ENCODE measurements around the gene CREB3L1. TPM values are rescaled to one million over a fixed set of nuclear protein-coding genes. Genes with fewer than 3 reads are reported as not detected.

CREB3L1 gene
- total RNA-seq, 1 donor from 2014 or later: under 0.01 TPM

DNA sequence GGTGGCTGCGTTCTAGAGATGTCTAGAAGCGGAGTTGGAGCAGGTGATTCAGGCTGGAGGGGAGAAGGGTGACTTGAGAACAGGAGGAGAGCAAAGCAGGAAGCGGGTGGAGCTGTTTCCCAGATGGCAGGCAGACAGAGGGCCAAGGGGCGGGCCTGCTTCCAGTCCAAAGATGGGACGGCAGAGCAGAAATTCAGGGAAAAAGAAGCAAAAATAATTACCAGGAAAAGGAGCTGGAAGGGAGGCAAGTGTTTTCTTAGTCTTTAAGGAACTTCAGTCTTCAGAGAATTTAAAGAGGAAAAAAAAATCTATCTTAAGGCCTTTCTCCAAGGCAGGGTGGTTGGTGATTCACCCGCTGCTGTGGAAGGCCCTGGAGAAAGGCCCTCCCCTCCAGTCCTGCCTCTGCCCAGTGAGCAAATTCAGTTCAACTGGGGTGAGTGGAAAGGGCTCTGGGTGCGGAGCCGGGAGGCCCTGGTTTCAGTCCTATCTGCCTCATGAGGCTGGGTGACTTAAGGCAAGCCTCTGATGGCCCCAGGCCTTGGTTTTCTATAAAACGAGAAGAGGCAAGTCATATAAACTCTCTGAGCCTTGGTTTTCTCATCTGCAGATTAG, 4.5 kb upstream of the CREB3L1 start:
- DNase-seq (ENCODE audit: low read depth in 2 of 2): peak in 1 of 2 donors; percentile 17

DNA sequence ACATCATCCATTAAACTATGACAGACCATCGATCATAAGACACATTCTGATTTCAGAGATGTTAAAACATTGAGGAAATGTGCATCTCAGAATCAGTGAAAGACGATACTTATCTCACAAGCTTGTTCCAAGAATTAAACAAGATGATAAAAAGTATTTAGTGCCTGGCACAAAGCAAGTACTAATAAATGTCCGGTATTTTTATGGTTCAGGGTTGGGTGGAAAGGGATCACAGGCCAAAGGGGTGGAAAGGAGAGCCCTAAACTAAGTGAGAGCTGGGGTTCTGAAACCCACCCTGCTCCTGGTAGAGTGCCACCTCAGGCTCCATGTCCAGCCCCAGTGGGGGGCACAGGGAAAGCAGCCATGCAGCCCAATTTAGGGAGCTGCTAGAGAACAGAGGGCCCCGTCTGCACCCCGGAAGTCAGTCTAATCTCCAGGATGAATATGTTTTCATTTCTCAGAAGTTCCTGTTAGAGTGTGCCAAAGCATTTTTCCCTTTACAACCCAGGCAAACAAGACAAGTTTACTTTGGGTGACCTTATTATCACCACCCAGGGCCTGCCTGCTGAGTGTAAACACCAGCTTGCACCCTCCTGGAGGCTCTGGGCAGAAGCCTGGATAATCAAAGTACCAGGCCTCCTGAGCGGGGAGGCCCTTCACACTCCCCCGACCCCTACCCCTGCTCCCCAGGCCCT, 3.8 kb upstream of the CREB3L1 start:
- no peak for DNase-seq (ENCODE audit: low read depth in 2 of 2)

DNA sequence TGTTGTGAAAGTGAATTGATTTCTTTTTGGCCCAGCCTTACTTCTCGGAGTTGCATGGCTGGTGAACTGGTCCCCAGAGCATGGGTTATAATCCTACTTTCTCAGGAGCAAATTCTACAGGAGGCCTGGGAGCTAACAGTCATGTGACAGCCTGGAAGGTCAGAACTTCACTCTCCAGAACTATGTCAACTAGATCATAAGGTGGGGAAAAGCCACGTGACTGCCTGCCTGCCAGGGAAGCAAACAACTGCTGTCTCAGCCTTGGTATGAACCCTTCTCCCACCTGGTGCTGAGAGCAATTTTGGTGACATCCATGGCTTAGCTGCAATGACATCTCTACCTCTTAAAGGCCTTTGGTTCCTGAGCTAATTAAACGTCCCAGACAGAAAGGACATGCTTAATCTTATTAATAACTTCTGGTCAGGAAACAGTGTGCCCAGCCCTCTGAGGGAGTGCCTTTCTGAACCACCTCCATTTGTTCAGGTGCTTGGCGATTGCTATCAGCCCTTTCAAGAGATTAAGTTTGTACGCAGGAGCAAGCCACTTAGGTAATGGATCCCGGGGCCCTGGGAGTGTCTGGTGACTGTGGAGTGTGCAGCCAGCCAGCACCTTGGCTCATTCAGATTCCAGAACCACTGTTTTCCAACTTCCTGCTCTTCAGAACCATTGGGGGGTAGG, 1.4 kb upstream of the CREB3L1 start:
- no peak for DNase-seq (ENCODE audit: low read depth in 2 of 2)

DNA sequence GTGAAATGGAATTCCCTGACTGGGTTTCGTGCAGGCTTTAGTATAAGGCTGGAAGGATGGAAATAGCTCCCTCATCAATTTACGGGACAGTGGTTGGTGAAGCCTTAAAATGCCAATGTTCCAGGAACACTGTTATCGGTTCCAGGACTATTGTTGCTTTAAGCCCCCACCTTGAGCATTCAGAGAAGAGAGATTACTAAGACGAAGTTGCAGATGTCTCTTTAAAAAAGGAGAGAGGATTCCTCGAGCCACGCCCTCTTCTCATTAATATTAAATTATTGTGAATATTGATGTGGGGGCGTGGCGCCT, 195 bp upstream of the CREB3L1 start:
- DNase-seq (ENCODE audit: low read depth in 2 of 2): no peak

DNA sequence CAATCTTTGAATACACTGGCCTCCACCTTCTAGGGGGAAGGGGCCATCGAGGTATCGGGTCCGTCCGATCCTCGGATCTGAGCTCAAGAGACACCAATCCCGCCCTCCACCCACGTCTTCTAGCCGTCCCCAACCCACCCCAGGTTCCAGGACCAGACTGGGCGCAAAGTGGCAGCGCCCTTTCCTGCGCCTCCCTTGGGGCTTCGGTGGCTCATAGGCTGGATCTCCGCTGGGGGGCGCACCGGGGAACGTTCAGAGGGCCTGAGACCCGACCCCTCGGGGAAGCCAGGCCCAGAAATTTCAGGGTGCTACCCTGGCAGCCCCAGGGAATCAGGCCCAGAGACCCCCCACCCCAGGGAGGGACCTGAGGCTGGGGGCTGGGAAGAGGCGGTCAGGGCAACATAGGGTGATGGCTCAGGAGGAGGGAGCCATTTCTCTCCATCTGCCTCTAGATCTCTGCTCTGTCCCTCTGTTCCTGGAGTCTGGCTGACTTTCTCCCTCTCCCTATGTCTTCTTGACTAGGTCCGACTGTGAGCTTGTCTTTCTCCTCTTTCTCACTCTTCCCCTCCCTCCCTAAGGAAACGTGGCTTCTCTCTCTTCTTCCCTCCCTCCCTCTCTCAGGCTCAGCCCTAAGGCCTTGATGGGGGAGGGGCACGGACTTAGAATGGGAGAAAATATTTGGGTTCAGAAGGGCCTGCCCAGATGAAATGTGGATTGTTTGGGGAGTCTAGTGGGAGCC, 1.1 kb downstream of the CREB3L1 start:
- no peak for DNase-seq (ENCODE audit: low read depth in 2 of 2)

DNA sequence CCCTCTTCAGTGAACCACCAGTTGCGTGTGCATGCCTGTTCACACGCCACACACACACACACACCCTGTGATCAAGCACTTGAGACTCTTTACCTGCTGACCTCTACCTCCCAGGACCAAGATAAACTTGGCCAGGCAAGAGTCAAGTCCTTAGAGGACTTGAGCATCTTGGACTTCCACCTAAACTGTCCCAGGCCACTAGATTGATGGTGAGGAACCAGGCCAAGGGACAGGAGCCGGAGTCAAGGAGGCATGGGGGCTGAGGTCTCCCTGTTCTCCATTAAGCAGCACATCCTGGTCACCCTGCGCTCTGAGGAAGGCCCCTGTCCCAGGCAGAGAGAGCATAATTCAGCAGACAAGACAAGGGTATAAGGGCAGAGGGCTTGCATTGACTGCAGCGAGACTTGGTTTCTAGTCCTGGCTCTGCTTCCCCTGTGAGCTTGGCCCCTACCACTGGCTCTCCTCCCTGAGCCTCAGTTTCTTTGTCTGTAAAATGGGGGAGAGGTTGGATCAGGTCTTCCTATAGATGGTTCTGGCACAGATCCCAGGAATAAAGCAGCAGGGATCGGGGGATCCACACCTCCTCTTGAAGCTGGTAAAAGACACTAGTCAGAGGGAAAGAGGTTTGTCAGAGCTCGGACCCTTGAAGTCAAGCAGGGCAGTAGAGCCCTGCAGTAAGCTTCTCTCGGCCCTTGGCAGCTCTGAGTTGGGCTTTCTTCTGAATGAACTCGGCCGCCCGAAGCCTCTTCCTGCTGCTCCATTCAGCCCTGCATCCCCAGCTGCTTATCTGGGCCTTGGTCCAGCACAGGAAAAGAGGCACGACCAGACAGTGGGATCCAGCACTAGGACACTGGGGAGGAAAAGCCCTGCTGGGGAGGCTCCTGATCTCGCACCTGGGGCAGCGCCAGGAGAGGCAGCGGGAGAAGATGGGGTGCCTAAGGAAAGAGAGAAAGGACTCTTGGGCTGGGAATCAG, 2.0 kb downstream of the CREB3L1 start:
- DNase-seq (ENCODE audit: low read depth in 2 of 2): peak; percentile 23 to 79

DNA sequence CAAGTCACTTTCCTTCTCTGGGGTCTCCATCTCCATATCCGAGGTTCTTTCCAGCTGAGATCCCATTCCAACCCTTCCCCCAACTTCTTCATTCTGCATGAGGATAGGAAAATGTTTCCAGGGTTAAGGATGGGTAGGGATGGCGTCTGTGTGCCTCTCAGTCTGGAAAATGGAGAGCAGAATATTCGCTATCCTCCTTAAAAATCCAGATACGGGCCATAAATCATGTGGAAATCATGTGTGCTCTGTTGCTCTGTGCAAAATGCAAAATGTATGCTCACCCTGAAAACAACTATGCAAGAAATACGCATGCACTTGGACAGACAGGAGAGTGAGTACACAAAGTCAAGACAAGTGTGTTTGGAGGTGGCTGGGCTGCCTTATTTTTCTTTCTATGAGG, 3.2 kb downstream of the CREB3L1 start:
- no peak for DNase-seq (ENCODE audit: low read depth in 2 of 2)

DNA sequence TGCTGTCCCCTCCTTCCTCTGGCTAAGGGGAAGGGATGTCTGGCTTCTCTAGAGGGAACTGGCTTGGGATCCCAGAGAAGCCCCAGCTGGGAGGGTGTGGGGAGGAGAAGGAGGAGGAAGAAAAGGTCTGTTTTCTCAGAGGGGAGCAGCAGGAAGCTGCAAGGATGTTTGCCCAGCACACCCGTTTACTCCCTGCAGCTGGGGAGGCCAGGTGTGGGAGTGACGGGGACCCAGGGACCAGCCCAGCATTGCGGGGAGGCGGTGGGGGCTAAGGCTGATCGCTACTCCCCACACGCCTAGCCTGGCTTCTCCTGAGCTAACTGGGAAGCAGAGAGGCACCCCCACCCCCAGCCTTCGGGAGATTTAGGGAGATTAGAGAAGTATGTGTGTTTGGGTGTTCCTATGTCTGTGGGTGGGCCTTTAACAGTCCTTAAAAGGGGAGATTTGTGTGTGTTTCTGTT, 3.9 kb downstream of the CREB3L1 start:
- DNase-seq (ENCODE audit: low read depth in 2 of 2): no peak

DNA sequence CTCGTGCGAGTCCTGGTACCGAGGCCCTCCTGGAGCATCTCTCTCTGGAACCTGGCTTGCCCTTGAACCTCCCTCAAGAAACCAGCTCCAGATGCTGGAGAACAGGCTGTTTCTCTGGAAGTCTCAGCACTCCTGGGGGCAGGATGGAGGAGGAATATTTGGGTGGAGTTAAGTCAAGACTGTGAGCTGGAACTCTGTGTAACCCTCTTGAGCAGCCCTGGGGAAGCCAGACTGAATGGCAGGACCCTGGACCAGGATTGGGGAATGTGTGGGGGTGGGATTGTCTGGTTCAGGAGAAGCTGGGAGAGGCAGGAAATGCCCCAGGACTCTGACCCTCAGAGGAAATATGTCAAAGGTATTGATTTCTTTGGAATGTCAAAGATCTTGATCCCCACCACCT, 7.7 kb downstream of the CREB3L1 start:
- DNase-seq (ENCODE audit: low read depth in 2 of 2): no peak

DNA sequence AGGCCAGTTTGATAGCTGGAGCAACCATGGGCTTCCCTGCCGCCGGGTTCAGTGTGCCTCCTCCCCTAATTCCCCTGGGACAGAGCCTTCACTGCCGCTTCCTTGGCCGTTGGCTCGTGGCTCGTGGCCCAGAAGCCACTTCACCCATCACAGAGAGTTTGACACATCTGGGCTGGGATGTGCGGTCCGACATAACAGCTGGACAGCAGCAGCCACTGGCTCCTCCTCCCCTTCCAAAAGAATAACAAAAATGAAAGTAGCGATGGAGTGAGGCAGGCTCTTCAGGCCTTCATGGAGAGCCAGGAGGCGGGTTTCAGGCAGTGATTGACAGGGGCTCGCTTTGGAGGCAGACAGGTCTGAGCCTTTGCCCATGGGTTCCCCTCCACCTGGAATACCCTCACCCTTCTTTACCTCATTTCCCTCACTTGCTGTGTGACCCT, 8.2 kb downstream of the CREB3L1 start:
- DNase-seq (ENCODE audit: low read depth in 2 of 2): no peak

DNA sequence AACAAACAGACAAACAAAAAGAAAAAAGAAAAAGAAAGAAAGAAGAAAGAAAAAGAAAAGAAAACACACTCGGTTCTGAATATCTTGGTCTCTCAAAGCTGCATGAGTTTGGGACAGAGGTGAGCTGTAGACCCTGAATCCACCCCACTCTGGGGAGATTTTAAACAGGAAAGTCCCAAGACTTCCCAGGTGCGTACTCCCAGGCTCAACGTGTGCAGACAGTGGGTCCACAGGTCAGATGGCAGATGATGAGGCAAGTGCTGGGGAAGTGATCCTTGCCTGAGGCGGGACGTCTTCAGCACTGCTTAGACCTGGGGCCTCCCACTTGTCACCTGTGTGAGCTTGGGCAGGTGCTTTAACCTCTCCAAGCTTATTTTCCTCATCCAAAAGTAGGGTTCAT, 9.3 kb downstream of the CREB3L1 start:
- DNase-seq (ENCODE audit: low read depth in 2 of 2): no peak

DNA sequence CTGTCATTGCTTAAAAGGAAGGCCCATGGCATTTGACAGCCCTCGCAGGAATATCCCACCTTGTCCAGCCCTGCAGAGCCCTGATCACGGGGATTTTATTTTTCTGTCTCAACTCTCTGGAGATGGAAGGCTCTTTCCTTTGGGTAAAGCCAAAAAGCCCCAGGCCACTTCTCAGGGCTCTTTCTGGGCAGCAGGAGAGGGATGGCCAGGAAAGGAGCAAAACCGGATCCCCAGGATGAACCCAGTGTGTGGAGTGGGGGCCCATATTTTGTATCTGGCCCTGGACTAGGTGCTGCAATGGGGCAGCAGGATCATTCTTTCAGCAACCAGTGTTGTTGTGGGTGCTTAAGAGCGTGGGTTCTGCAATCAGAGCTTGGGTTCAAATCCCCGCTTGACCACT, 11.0 kb downstream of the CREB3L1 start:
- DNase-seq (ENCODE audit: low read depth in 2 of 2): no peak

DNA sequence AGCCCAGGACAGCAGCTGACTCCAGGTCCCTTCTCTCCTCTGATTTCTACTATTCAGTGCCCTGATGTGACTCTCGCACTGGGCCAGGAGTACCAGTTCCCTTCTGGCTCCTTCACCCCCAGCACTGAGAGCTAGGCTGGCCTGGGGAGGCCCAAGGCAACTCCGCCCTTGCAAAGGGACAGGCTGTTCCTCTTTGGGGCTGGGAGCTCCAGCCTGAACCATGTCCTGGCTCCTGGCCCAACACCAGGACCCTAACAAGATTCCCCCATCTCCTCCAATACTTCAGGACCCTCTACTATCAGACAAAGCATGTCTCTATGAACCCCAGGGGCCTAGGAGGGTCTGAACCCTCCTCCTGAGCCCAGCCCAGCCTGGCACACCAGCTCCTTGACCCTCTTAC, 12.5 kb downstream of the CREB3L1 start:
- DNase-seq (ENCODE audit: low read depth in 2 of 2): no peak

DNA sequence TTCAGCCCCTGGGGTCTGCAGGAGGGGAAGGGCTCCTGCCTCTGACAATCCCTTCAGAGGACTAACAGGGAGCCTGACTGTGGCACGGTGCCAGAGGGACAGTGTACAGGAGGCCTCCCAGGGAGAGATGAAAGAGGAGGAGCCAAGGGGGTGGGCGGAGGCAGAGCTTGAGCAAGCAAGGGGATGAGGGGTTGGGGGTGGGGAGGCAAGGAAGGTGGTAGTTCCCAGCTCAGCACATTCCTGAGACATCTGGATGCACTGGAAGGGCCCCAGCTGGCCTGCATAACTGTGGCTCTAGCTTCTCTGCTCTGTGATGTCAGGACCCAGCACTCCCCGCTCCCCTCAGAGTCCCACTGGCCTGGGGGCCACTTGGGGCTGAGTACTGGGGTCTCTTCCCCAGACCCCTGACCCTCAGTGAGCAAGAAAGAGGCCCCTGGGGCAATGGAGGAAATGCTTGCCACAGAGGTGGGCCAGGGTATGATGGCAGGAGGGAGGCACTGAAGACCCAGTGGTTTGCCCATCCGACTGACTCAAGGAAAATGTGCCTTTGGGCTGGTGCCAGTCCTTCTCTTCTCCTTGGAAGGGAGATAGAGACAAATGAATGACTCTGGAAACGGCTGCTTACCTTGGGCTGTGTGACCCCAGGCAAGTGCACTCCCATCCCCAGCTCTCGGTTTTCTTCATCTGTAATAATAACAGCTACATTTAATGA, 13.3 kb downstream of the CREB3L1 start:
- DNase-seq (ENCODE audit: low read depth in 2 of 2): no peak

DNA sequence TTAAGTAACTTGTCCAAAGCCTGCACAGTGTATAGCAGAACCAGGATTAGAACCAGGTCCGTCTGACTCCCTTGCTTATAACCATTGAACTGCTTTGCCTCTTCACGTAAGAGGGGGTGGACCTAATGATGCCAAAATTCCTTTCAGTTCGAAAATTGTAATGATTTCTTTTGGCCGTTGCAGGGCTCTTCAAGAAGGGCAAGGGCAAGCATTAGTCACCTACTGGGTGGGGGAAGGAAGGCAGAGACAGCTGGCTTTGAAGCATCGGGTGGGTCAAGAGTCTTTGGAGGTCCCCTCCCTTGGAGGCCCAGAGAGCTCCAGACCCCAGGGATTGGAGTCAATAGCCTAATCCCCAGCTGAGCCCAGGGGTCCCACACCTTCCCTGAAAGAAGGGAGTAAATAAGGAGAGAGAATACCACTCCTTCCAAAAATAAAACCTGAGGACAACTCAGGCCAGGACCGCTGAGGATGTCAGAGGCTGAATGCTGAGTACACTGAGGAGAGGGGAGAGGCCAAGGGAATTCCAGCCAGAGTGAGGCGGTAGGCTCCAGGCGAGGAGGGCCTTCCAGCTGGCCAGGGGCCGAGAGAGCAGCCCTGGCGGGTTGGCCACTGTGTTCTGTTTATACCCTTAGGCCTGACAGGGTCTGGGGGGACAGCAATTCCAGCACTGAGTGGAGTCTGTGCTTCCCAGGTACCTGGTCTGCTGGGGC, 14.1 kb downstream of the CREB3L1 start:
- DNase-seq (ENCODE audit: low read depth in 2 of 2): no peak

DNA sequence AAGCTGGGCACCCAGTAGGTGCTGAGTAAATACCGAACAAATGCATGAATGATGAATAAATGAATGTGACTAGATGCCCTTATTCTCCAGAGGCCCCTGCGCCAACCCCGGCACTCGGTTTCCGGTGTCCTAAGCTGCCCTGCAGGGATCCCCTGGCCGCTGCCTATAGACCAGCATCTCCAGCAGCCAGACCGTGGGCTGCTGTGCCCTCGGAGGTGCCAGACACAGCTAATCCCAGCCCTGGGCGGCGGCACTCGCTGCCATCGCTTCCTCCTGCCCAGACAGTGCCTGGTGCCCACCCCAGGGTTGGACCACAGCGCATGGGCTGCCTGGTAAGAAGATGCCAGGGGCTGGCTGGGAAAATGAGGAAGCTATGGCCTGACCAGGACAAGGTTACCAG, 15.6 kb downstream of the CREB3L1 start:
- DNase-seq (ENCODE audit: low read depth in 2 of 2): no peak

DNA sequence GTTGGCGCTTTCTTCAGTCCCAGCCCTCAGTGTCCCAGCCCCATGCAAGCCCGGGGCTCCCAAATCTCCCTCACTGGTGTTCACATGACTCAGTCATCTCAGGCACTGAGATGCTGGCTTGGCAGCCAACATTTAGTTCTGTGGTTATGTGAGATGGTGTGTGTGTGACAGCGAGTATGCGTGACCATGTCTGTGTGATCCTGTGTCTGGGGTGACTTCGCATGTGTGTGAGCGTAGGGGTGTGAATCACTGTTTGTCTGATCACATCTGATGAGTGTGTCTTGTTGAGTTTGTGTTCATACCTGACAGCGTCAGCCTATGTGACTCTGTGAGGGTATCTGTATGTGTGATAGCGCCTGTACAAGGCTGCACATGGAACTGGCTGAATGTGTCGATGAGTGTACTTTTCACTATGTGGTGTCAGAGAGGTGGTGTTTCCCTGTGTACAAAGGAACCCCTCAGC, 16.2 kb downstream of the CREB3L1 start:
- DNase-seq (ENCODE audit: low read depth in 2 of 2): no peak

DNA sequence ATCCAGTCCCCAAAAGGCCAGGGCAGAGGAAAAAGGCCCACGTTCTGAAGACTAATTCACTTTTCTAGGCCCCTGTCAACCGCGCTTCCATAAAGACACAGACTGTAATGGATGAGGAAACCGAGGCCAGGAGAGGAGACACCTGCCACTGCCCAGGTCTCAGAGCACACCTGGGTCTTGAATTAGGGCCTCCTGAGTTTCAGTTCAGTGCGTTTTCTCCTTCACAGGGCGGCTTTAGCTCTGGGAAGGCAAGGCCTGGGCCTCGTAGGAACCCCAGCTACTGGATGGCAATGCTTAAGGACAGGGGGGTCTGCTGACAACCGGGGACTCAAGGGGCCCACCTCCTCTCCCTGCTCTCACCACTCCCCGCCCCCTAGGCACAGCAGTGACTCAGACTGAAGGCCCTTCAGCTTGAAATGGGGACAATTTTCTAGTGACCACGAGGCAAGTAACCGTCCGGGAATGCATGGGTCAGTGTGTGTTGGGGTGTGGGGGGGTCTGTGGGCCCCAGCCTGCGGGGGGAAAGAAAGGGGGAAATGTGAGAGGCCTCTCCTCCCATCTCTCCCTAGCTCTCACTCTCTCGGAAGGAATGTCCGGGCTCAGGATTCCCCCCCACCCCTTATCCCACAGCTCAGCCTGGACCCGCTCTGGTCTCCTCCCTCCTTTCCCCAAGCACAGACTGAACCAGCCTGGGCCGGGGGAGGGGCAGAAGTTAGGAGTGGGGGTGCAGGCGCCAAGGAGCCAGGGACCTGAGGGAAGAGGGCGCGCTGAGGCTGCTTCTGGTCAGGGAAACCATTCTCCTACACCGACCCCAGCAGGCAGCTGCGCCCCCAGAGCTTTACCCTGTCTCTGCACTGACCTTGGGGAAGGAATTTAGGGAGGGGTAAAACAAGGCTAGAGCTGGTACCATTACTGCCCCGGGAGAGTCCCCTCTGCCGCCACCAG, 17.2 kb downstream of the CREB3L1 start:
- no peak for DNase-seq (ENCODE audit: low read depth in 2 of 2)
